GM19025 (cell line): ENCODE measurements around the gene LCT.
A peak's percentile ranks its signal among the peaks of the same experiment; 100 is the strongest.
"Not testable (repeated sequence)": the region's sequence is repeated elsewhere in the genome, so short reads cannot be mapped to it uniquely, and the experiment has no call there.

Source experiments
- ATAC-seq: cut with Tn5 transposase; IDR thresholded peaks from one replicate; pipeline ENCODE4 v1.9.1; 2021; ENCODE audit warnings: mild to moderate bottlenecking, low read depth, moderate library complexity; ENCODE audit not compliant: unreplicated experiment

Gene LCT

DNA sequence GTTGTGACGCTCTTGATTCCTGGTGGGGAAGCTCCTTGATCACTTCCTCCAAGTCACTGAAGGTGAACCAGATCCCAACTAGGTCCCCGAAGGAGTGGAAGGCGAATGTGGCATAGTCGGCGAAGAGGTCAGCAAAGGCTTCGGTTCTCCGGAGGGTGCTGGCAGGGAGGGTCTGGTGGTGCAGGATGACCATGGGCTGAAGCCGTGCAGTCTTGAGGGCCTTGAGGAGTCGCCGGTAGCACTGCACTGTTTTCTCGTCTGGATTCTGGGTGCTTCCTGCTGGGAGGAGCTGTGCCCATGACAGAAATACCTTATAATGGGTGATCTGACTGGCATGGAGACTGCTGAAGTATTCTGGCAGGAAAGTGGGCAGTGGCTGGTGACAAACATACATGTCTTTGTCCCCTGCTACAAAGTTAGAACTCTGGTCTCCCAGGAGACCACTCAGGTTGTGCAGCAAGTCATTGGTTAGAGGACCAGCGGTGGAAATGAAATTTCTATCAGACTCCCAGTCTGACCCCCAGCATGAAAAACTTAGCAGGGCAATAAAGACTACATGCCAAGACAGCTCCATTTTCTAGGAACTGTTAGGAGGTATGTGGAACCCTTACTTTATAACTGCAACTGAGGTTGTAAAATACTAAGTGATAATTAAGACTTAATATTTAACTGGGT lies at the start of gene LCT:
Gene LCT, minus strand, starts transcription at position 589 of the 675 bp plus-strand sequence. Its CDS starts 15 bp downstream, at position 574.
- ATAC-seq, result no peak

DNA sequence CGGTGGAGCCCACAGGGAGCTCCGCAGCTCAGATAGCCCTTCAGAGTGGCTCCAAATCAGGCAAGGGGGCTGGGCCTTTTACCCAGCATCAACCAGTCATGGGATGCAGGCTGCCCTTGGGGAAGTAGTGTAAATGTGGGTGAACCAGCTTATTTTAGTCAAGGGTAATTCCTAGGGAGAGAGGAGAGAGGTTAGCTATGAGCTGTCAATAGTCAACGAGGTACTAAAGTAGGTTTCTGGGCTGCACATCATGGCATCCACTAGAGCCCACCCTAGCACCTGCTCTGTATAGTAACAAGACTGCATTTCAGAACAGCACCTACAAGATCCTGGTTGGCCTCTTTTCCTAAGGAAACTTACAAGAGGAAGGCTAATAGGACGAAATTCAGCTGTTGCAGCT lies 48.7 kb upstream of the LCT start:
- no peak for ATAC-seq

DNA sequence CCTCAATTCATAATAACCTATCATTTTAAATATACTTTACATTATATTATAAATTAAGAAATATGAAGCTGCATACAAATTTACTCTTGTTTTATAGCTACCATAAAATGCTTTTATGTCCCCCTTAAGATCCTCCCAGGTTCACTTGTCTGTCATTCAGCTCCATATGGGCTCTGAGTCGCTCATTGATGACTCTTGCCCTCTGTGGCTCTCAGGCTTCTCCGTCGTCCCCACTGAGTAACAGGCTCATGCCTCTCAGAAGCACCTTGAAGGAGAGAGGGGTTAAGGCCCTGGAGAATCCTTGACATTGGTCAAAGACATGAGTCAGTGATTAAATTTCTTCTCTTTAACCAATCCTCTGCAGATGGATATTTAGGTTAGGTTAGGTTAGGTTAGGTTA lies 45.4 kb upstream of the LCT start:
- no peak for ATAC-seq

DNA sequence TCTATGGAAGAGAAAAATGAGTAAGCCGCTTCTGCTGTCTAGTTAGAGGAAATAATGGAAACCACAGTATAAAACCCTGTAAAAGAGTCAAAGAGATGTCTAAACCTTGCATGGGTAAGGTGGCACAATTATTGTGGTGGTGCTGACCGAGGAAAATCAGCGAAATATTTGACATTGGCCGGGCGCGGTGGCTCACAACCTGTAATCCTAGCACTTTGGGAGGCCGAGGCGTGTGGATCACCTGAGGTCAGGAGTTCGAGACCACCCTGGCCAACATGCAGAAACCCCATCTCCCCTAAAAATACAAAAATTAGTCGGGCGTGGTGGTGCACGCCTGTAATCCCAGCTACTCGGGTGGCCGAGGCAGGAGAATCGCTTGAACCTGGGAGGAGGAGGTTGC lies 39.8 kb upstream of the LCT start:
- not testable (repeated sequence) for ATAC-seq

DNA sequence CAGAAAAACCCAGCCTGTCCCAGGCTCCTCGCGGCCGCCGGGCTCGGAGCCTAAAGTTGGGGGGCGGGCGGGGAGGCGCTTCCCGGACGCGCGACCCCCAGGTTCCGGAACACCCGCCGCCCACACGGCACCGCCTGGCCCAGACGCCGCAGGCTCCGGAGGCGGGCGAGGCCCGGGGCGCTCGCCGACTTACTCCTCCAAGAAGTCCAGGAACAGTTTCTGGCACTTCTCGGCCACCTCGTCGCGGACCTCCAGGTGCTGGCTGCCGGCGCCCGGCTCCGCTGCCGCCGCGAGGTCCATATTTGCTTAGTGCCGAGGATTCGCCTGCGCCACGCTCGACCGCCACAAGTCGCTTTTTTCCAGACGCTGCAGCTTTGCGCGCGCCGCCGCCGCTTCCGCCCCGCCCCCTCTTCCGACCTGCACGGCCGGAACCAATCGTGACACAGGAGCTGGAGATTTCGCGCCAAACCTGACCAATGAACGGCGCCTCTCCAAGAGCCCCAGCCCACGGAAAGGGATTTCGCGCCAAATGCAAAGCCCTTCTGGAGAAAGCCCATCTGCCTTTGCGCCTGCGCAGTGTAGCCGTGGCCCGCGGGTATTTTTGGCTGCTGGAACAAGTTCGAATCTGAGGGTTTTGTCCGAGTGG lies 39.2 kb upstream of the LCT start, which contains the start of gene MCM6:
Gene MCM6, minus strand, starts transcription at position 378 of the 646 bp plus-strand sequence. Its CDS starts 78 bp downstream, at position 300.
- peak; percentile 85 for ATAC-seq

DNA sequence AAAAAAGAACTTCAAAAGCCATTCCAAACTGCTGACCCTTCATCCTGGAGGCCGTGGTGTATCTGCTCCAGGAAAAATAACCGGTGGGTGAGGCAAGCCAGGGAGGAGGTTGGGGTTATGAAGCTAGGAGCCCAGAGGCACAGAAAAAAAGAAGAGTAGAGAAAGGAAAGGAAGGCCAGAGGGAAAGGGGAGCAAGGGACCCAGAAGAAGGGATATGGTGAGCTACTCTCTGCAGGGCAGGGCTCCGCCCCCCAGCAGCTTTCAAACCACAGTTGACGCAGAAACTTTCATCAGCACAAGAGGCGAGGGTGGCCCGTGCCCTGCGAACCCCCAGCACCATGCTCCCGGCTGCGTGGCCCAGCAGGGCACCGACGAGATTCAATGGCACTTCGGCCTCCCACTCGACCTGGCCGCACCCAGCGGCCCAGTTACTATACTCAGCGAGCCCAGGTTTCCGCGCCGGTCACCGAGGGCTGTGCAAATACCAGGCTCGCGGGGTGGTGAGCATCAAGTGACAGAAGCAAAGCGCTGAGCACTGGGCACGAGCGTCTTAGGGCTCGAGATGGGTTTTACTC lies 38.6 kb upstream of the LCT start:
- ATAC-seq, result peak; percentile 50

DNA sequence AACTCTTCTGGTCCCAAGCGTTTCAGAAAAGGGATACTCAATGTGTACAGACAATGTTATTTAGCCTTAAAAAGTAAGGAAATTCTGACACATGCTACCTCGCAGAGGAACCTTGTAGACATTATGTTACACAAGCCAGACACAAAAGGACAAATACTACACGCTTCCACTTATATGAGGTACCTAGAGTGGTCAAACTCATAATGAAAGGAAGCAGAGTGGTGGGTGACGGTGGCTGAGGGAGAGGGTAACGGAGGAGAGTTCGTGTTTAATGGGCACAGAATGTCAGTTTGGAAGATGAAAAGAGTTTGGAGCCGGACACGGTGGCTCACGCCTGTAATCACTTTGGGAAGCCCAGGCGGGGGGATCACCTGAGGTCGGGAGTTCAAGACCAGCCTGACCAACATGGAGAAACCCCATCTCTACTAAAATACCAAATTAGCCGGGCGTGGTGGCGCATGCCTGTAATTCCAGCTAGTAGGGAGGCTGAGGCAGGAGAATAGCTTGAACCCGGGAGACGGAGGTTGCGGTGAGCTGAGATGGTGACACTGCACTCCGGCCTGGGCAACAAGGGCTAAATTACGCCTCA lies 37.9 kb upstream of the LCT start:
- ATAC-seq, result no peak

DNA sequence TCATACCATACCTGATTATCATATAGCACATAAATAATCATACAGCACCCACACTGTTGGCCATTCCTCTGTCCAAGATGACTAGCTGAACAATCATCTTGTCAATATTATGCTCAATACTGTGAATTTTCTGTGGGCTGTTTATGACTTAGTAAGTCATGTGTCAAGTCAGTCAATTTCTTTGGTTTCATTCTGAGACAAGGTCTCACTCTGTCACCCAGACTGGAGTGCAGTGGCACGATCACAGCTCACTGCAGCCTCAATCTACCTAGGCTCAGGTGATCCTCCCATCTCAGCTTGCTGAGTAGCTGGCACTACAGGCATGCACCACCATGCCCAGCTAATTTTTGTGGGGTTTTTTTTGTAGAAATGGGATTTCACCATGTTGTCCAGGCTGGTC lies 33.6 kb upstream of the LCT start:
- peak; percentile 53 for ATAC-seq

DNA sequence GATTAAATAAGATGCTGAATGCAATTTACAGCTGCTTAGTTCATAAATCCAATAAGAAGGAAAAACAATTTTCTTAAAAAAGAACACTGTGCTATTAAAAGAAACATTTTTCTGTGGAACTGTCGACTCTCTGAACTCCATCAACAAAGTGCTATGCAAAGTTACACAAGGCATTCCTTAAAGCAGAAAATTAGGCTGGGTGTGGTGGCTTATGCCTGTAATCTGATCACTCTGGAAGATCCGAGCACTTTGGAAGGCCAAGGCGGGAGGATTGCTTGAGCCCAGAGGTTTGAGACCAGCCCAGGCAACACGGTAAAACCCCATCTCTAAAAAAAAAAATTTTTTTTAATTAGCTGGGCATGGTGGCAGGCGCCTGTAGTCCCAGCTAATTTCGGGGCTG lies 26.2 kb upstream of the LCT start:
- ATAC-seq, result no peak

DNA sequence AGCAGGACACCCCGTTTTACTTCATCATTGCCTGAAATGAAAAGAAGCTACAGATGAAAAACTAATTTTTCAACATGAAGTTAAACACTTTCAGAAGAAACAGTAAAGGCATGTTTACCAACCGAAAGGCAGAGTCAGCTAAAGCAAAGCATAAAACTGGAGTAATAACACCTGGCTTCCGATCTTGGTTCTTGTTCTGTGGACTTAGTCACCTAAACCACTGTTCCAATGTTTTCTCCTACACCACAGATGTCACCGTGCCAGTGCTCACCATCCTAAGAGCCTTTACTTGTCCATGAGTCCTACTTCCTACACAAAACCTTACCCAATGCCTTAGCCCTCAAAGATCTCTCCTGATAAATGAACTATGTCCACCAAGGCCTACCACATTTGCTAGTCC lies 25.7 kb upstream of the LCT start:
- no peak for ATAC-seq

DNA sequence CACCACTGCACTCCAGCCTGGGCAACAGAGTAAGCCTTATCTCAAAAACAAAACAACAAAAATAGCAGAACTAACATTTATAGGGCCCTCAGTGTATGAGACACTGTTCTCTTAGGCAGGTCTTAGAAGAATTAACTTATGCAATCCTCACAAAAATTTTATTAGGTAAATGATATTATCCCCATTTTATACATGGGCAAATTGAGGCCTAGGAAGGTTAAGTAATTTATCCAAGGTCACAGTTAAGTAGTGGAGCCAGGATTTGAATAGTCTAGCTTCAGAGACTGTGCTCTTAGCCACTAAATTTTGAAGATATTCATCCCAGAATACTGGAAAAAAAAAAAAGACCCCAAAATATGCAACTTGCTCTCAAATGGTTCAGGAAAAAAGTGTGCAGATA lies 16.4 kb upstream of the LCT start:
- ATAC-seq, result no peak

DNA sequence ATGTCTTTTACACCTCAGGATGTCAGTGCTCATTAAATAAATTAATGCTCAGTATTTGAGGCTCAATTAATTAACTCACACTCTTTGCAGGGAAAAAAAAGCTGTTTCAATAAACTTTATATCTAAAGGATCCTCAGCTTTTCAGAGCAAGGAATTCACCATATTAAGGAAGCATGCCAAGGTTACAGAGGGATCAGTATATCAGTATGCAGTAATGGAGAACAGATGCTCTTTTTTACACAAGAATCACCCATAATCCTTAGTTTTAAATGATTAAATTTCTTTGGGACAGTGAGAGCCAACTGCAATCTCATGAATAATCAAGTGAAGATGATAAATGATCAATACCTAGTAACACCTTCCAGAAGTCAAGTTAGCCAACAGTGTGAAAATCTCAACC lies 14.9 kb upstream of the LCT start:
- no peak for ATAC-seq

DNA sequence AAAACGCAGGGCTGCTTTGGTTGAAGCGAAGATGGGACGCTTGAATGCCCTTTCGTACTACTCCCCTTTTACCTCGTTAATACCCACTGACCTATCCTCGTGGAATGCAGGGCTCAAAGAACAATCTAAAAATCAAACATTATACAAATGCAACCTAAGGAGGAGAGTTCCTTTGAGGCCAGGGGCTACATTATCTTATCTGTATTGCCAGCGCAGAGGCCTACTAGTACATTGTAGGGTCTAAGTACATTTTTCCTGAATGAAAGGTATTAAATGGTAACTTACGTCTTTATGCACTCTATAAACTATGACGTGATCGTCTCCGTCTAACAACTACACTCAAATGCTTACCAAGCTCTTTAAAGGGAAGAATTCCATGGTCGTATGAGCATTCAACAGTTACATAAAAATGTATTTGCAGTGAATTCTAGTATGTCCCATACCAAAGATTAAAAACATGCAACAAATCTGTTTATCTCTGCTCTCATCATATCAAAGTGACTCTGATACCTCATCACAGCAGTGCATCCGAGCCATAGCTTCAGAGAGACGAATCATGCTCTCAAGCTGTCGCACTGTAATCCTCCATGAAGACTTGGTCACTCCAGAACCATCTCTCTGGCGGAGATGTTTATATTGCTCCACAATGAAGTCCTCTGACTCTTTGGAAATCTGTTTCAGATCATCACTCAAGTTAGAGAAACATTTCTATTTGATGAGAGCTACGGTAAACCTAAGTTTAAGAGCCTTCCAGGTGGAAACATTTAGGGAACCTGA lies 14.1 kb upstream of the LCT start:
- ATAC-seq, result no peak

DNA sequence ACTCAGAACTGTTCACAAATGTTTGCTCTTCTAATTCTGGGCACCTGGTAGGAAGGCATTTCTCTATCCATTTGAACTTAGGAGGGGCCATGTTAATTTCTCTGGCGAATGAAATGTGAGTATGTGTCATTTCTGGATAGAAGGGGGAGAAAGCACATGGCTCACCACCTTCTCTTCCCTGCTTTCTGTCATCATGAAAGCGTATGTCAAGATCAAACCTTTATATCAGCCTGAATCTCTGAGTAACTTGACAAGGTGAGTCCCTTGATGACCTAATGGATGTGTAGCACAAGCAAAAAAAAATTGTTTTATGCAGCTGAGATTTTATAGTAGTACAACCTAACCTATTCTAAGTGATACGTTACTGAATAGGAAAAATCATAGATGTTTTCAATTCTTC lies 12.1 kb upstream of the LCT start:
- no peak for ATAC-seq

DNA sequence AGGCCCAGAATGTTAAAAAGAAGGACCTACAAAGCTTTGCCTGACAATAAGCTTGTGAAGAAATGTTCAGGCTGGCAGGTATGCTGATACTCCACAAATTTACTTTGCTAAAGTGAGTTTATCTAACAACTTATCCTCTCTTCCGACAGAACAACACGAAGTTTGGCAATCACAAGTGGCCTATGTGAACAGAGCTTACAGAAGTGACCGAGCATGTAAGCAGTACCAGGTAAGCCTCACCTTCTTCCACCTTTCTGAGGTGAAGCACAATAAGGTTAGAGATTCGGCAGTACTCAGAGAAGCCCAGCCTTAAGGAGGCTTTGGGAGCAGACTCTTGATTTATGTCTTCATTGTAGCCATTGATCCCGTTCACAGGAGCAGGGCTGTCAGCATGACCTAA lies 9.0 kb upstream of the LCT start:
- no peak for ATAC-seq

DNA sequence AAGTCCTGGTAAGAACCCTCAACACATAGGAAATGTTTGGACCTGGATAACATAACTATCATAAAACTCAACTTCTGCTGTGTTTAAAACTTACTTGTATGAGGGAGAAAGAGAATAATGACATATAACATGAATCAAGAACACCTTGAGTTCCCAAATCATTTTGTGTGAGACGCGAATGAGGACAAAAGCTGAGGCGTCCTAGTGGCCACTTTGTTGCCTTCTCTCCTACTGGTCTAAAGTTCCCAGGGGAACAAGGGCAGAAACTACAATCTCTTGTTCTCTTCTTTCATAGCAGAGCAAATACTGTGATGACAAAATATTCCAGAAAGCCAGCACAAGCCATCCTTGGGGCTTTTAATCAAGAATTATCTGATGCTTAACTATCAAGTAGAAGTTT lies 8.3 kb upstream of the LCT start:
- no peak for ATAC-seq

DNA sequence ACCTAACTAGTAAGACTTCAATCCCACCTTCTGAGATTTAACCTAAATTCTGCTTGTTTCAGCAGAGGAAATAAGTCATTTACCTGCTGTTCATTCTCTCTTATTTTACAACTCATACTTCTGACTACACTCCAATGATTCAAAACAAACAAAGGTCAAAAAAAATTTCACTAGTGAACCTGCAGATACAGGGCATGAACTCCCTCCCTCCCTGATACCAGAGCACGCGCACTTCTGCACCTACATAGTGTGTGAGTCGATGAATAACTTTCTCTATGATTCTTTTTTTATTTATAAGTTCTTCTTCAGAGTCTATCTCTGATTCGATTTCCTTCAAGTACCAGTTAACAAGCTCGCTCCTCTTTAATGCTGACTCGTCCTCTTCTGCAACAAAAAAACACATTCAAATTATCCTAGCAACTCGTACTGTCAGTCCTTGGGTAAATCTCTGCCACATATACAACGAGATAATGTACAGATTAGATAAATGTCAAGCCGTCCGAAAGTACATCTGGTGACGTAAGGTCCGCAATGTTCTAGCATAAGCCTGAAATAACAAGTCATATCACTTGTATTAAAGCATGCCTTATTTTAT lies 7.4 kb upstream of the LCT start:
- no peak for ATAC-seq

DNA sequence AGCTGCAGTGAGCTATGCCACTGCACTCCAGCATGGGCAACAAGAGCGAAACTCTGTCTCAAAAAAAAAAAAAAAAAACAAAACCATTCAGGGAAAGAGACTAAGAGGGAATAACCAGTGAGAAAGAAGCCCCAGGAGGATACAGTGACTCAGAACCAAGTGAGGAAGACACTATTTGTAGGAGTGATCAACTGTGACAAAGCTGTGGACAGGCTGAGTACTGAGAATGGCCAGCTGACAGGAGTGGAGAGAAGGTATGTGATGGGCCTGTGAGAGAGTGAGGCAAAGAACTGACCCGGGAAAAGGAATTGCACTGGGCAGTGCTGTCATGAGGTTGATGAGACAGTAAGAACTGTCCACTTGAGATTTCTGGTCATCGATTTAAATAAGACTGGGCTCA lies 6.7 kb upstream of the LCT start:
- no peak for ATAC-seq

DNA sequence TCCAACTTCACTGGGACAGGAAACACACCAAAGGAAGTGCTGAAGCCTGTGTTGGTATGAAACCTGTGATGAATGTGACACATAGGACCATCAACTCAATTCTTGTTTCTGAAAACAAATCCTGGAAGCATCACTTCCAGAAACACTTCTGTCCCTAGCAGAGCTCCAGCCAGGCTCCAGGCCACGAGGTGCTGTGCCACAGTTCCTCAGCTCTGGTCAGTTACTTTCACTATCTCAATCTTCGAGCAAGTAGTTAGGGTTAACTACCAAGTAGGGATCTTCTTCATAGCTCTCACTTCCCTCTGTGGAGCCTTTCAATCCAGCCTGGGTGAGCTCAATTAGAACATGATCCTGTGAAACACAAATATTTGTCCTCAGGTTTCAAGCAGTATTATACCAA lies 3.6 kb upstream of the LCT start:
- ATAC-seq, result no peak

DNA sequence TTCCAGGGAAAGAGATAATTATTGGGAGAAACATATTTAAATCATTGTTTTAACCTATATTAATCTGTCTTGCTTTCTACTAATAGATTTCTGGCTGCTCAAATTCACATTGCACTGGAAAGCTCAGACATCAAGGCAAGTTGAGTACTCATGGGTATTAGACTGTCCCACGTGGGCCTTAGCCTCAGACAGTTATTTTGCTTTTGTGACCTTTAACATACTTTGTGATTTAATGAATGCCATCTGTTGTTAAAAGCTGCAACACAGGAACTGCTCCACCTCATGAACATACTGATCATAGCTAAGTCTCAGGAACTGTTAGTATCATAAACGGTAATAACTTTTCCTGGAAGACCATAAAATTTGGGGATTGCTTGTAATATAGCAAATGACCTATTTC lies 2.7 kb upstream of the LCT start:
- ATAC-seq, result no peak

DNA sequence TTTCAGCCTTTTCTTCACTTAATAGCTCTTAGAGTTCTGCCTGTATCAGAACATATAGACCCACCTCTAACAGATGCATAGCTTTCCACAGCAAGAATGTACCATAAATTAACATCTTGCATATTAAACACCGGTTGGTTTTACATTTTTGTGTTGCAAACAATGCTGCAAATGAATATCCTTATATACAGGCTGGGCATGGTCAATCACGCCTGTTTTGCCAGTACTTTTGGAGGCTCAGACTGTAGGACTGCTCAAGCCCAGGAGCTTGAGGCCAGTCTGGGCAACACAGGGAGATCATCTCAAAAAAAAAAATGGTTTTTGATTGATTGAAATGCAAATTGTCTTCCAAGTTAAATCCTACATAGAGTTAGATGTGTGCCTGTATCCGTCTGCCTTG lies 1.5 kb upstream of the LCT start:
- ATAC-seq, result no peak
